Upper lobe of right lung (tissue), 1 donor: ENCODE measurements around the gene CCSER1. TPM values are rescaled to one million over a fixed set of nuclear protein-coding genes. Genes with fewer than 3 reads are reported as not detected.

Experiments
- ATAC-seq: fragments of 200-7000 bp; cut with Tn5 transposase; one replicate; pipeline ENCODE4 v1.9.1; 2020; ENCODE audit warnings: mild to moderate bottlenecking, moderate library complexity
- DNase-seq: peaks from one replicate; pipeline ENCODE4 v3.0.0-alpha.2; 2020
- H3K27ac ChIP-seq: fragments of 200-600 bp; one replicate; pipeline ENCODE4 v1.8.0; 2022
- H3K27me3 ChIP-seq: fragments of 200-600 bp; one replicate; pipeline ENCODE4 v1.8.0; 2022; ENCODE audit warnings: mild to moderate bottlenecking
- H3K36me3 ChIP-seq: fragments of 200-600 bp; one replicate; pipeline ENCODE4 v1.8.0; 2022
- H3K4me1 ChIP-seq: fragments of 200-600 bp; one replicate; pipeline ENCODE4 v1.8.0; 2022
- H3K4me3 ChIP-seq: fragments of 200-600 bp; one replicate; pipeline ENCODE4 v1.8.0; 2022; ENCODE audit warnings: mild to moderate bottlenecking
- H3K9me3 ChIP-seq: fragments of 200-600 bp; one replicate; pipeline ENCODE4 v1.8.0; 2022
- CTCF ChIP-seq: fragments of 200-600 bp; IDR thresholded peaks from one replicate; pipeline ENCODE4 v1.8.0; 2022; ENCODE audit warnings: antibody characterized with exemption
- intact Hi-C: fragments of 100-400 bp; cut with DNase I; formaldehyde crosslinking; loops from one replicate; pipeline ENCODE4 v1.11.0; 2022
- total RNA-seq: library from RNA; stranded (reverse); fragmentation: NEBNext Ultra II Directional; extraction: Animal tissue kit (Norgen Biotek cat#: 25700); gene quantifications from one replicate; pipeline ENCODE4 v1.2.1, GENCODE V29; 2021
- donor health status: DM: no; HTN: yes; CAD: no; lungs with severe emphysema.

CCSER1 gene
- total RNA-seq, 1 donor from 2014 or later, result 7.4 TPM

GRCh38 chr4:91426725-91427124, 1299.5 kb downstream of the CCSER1 start:
- no peaks in the 10 kb centered on the region for H3K36me3 ChIP-seq
- no peak for DNase-seq
- intact Hi-C loops, result no loop called here
- H3K4me1 ChIP-seq, result no peaks in the 10 kb centered on the region
- no peak for TF ChIP-seq CTCF
- H3K4me3 ChIP-seq, result no peak overlapping the region
- H3K27me3 ChIP-seq, result no peaks in the 10 kb centered on the region
- H3K9me3 ChIP-seq, result no peaks in the 10 kb centered on the region
- no peak for ATAC-seq
- H3K27ac ChIP-seq, result no peak overlapping the region

- no peaks in the 10 kb centered on the region for H3K36me3 ChIP-seq
- TF ChIP-seq CTCF, result no peak
- DNase-seq, result no peak
Measured at GRCh38 chr4:91427171-91427570, 1300.0 kb downstream of the CCSER1 start.

DNA sequence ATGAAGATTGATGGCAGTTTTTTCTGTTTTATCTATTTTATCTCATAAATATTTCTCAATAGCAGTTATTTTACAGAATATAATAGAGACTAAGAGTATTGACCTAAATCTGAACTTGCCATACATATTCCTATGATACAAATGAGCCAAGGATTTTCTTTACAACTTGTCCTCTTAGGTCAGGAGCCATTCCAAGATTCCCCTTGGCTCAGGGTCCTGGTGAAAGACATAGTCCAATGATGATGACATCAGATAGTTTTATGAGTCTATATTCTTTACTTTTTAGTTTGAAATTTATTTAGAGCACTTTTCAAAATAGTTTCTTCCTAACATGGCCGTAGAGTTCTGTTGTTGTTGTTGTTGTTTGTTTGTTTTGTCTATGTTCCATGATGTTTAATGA, 1307.4 kb downstream of the CCSER1 start:
- intact Hi-C loops, result no loop called here
- ATAC-seq, result no peak
- no peak overlapping the region for H3K27ac ChIP-seq
- no peak for DNase-seq
- H3K4me3 ChIP-seq, result no peak overlapping the region
- no peaks in the 10 kb centered on the region for H3K9me3 ChIP-seq
- H3K36me3 ChIP-seq, result no peaks in the 10 kb centered on the region
- no peaks in the 10 kb centered on the region for H3K27me3 ChIP-seq
- TF ChIP-seq CTCF, result no peak
- no peaks in the 10 kb centered on the region for H3K4me1 ChIP-seq

More at GRCh38 chr4:91427171-91427570, 1300.0 kb downstream of the CCSER1 start:
- Histone ChIP-seq H3K27ac (no peak overlapping the region), H3K4me3 (no peak overlapping the region), H3K9me3 (no peaks in the 10 kb centered on the region), H3K4me1 (no peaks in the 10 kb centered on the region), H3K27me3 (no peaks in the 10 kb centered on the region)
- ATAC-seq, result no peak
- intact Hi-C loops, result no loop called here

DNA sequence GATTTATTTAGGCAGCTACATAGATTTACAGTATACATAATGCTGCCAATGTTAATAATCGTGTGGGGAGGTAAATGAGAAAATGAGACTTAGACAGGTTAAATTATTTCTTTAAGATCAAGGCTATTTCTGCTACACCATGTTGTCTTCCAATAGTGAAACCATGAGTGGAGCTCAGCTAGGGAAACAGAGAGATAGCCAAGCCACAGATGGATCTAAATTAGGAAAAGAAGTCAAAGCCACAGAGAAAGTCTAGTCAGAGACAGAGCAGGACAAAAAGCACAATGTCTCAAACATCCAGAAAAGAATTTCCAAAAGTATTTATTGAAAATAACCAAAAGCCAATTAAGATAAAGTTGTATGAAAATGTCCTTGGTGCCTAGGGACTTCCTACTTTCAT, 1309.4 kb downstream of the CCSER1 start:
- intact Hi-C loops, result no loop called here
- Histone ChIP-seq H3K4me1 (no peaks in the 10 kb centered on the region), H3K9me3 (no peaks in the 10 kb centered on the region), H3K4me3 (no peak overlapping the region), H3K36me3 (no peaks in the 10 kb centered on the region), H3K27me3 (no peaks in the 10 kb centered on the region), H3K27ac (no peak overlapping the region)
- no peak for TF ChIP-seq CTCF
- no peak for DNase-seq
- no peak for ATAC-seq

GRCh38 chr4:91447168-91447567, 1320.0 kb downstream of the CCSER1 start:
- ATAC-seq, result no peak
- intact Hi-C loops, result no loop called here
- Histone ChIP-seq H3K27me3 (no peaks in the 10 kb centered on the region), H3K9me3 (no peaks in the 10 kb centered on the region), H3K27ac (no peak overlapping the region), H3K4me1 (no peaks in the 10 kb centered on the region), H3K4me3 (no peak overlapping the region), H3K36me3 (no peaks in the 10 kb centered on the region)
- no peak for DNase-seq
- no peak for TF ChIP-seq CTCF

DNA sequence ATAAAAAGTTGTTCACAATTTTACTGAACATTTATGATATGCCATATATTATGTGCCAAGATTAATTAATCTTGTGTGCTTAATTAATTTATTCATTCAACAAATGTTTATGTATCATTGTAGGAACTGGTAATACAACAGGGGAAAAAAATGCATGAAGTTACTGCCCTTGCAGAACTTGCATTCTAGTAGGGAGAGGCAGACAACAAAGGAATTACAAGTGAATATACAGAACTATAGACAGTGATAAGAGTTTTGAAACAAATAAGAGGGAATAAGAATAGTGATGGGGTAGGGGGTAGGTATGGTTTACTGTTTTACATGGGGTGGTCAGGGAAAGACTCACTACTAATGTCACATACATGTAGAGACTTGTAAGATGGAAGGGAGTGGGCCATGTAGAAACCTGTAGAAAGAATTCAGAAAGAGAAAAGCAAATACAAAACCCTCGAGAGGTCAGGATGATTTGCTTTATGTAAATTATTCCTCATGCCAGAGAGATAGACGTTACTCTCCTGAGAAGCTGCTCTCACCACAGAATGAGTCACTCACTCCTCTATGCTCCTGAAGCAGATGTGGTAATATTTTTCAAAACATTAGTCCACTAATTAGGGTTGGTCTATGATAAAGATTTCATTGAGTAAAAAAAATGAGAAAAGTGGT, 1321.6 kb downstream of the CCSER1 start:
- intact Hi-C loops, result no loop called here

More for the DNA sequence above, 1321.6 kb downstream of the CCSER1 start:
- no peak for TF ChIP-seq CTCF
- H3K9me3 ChIP-seq, result no peaks in the 10 kb centered on the region
- DNase-seq (no peak), ATAC-seq (no peak)
- no peaks in the 10 kb centered on the region for H3K27me3 ChIP-seq
- H3K27ac ChIP-seq, result no peak overlapping the region
- no peaks in the 10 kb centered on the region for H3K36me3 ChIP-seq
- no peak overlapping the region for H3K4me3 ChIP-seq
- no peaks in the 10 kb centered on the region for H3K4me1 ChIP-seq
